NCI-H1694 (cell line): ENCODE measurements around the gene VASH2.
A peak's percentile ranks its signal among the peaks of the same experiment; 100 is the strongest.
"Not testable (repeated sequence)": the region's sequence is repeated elsewhere in the genome, so short reads cannot be mapped to it uniquely, and the experiment has no call there.

Source experiments
- DNase-seq: peaks from one replicate; lab custom pipeline; 2025; lab: John Stamatoyannopoulos, UW

The VASH2 gene

GRCh38 chr1:212950243-212951125 is at the start of gene VASH2:
TSS of gene VASH2 (plus strand) at chr1:212950541. CDS start at chr1:212951543, 1,002 bp downstream.
- DNase-seq, result peak; percentile 84

GRCh38 chr1:212901290-212901689 is 49.1 kb upstream of the VASH2 start:
- DNase-seq, result no peak

GRCh38 chr1:212902054-212902453 is 48.3 kb upstream of the VASH2 start:
- no peak for DNase-seq

GRCh38 chr1:212903664-212904063 is 46.7 kb upstream of the VASH2 start:
- DNase-seq, result no peak

- not testable (repeated sequence) for DNase-seq
Measured at GRCh38 chr1:212908071-212908470, 42.3 kb upstream of the VASH2 start.

GRCh38 chr1:212908971-212909370 is 41.4 kb upstream of the VASH2 start:
- no peak for DNase-seq

GRCh38 chr1:212909652-212910063 is 40.7 kb upstream of the VASH2 start:
- no peak for DNase-seq

- not testable (repeated sequence) for DNase-seq
Measured at GRCh38 chr1:212910213-212910612, 40.1 kb upstream of the VASH2 start.

- not testable (repeated sequence) for DNase-seq
Measured at GRCh38 chr1:212913638-212914037, 36.7 kb upstream of the VASH2 start.

- DNase-seq, result not testable (repeated sequence)
Measured at GRCh38 chr1:212914110-212914509, 36.2 kb upstream of the VASH2 start.

- DNase-seq, result no peak
Measured at GRCh38 chr1:212914789-212915188, 35.6 kb upstream of the VASH2 start.

GRCh38 chr1:212915245-212916091 is 34.9 kb upstream of the VASH2 start:
- DNase-seq, result peak; percentile 65

- peak; percentile 55 for DNase-seq
Measured at GRCh38 chr1:212916481-212917133, 33.7 kb upstream of the VASH2 start.

GRCh38 chr1:212917134-212917485 is 33.2 kb upstream of the VASH2 start:
- no peak for DNase-seq

- DNase-seq, result no peak
Measured at GRCh38 chr1:212917858-212918257, 32.5 kb upstream of the VASH2 start.

- peak; percentile 26 for DNase-seq
Measured at GRCh38 chr1:212918824-212919223, 31.5 kb upstream of the VASH2 start.

- no peak for DNase-seq
Measured at GRCh38 chr1:212920246-212920645, 30.1 kb upstream of the VASH2 start.

GRCh38 chr1:212920896-212921295 is 29.4 kb upstream of the VASH2 start:
- no peak for DNase-seq

GRCh38 chr1:212922016-212922415 is 28.3 kb upstream of the VASH2 start:
- no peak for DNase-seq

- no peak for DNase-seq
Measured at GRCh38 chr1:212926372-212926771, 24.0 kb upstream of the VASH2 start.

- DNase-seq, result no peak
Measured at GRCh38 chr1:212928323-212929291, 21.7 kb upstream of the VASH2 start.
